PC-9 (cell line): ENCODE results near the gene OR51S1. TPM values are rescaled to one million over a fixed set of nuclear protein-coding genes. Genes with fewer than 3 reads are reported as not detected.

Source experiments
- BruUV-seq: library from RNA; stranded (reverse); fragments of 400-500 nt; replicated peaks from 2 replicates; lab custom pipeline; 2021; lab: Mats Ljungman, UMichigan
- CTCF ChIA-PET: fragments of 300-600 bp; sonication (Branson Sonifier 250); formaldehyde crosslinking; loops from one replicate; lab custom pipeline; 2022; ENCODE audit warnings: antibody characterized with exemption; lab: Charles Lee
- POLR2A ChIA-PET: fragments of 300-600 bp; sonication (Branson Sonifier 250); formaldehyde crosslinking; loops from one replicate; lab custom pipeline; 2022; ENCODE audit warnings: antibody characterized with exemption; ENCODE audit not compliant: unreplicated experiment; lab: Charles Lee
- DNase-seq, 2 experiments: peaks; one replicate each; pipeline versions ENCODE4 v3.0.0 to v3.0.0-alpha.2; 2015 to 2022; ENCODE audit warnings: mixed read lengths in 1 of 2
- H2AFZ ChIP-seq: fragments of 200-600 bp; sonication (generic); 2 replicates; pipeline ENCODE4 v1.8.1; 2017; ENCODE audit warnings: antibody characterized with exemption
- H3F3A ChIP-seq: fragments of 200-600 bp; sonication (generic); 2 replicates; pipeline ENCODE4 v1.8.1; 2017; ENCODE audit warnings: antibody characterized with exemption, mild to moderate bottlenecking, low read depth; ENCODE audit not compliant: insufficient read depth
- H3K27ac ChIP-seq: fragments of 200-600 bp; sonication (generic); 2 replicates; pipeline ENCODE4 v1.6.1; 2016; ENCODE audit warnings: mixed run types
- H3K27me3 ChIP-seq: fragments of 200-600 bp; sonication (generic); 2 replicates; pipeline ENCODE4 v1.6.1; 2016; ENCODE audit warnings: low read depth, mixed run types; ENCODE audit not compliant: insufficient read depth
- H3K36me3 ChIP-seq: fragments of 200-600 bp; sonication (generic); 2 replicates; pipeline ENCODE4 v1.6.1; 2016; ENCODE audit warnings: low read depth, mixed run types
- H3K4me1 ChIP-seq: fragments of 200-600 bp; sonication (generic); replicated peaks from 2 replicates; pipeline ENCODE4 v1.6.1; 2016; ENCODE audit warnings: mixed run types; ENCODE audit not compliant: insufficient read depth
- H3K4me2 ChIP-seq: fragments of 200-600 bp; sonication (generic); 2 replicates; pipeline ENCODE4 v1.6.1; 2017; ENCODE audit warnings: mixed run types
- H3K4me3 ChIP-seq: fragments of 200-600 bp; sonication (generic); 2 replicates; pipeline ENCODE4 v1.6.1; 2016; ENCODE audit warnings: mixed run types
- H3K79me2 ChIP-seq: fragments of 200-600 bp; sonication (generic); 2 replicates; pipeline ENCODE4 v1.6.1; 2017; ENCODE audit warnings: low read depth, mixed run types
- H3K9me2 ChIP-seq: fragments of 200-600 bp; sonication (generic); 2 replicates; pipeline ENCODE4 v1.8.1; 2017; ENCODE audit warnings: mild to moderate bottlenecking; ENCODE audit not compliant: insufficient read depth
- H3K9me3 ChIP-seq: fragments of 200-600 bp; sonication (generic); 2 replicates; pipeline ENCODE4 v1.8.1; 2016; ENCODE audit warnings: low read depth; ENCODE audit not compliant: insufficient read depth
- H4K20me1 ChIP-seq: fragments of 200-600 bp; sonication (generic); 2 replicates; pipeline ENCODE4 v1.8.1; 2017; ENCODE audit not compliant: insufficient read depth
- CTCF ChIP-seq: fragments of 200-600 bp; sonication (generic); conservative IDR thresholded peaks from 2 replicates; pipeline ENCODE4 v1.6.1; 2017; ENCODE audit warnings: mixed run types, antibody characterized with exemption, mild to moderate bottlenecking, moderate library complexity
- EZH2 ChIP-seq: fragments of 200-600 bp; sonication (generic); IDR thresholded peaks from 2 replicates; pipeline ENCODE4 v1.8.0; 2017; ENCODE audit warnings: antibody characterized with exemption, low read depth
- intact Hi-C: fragments of 100-400 bp; cut with micrococcal nuclease; formaldehyde crosslinking; loops from one replicate; pipeline ENCODE4 v1.10.0; 2022; ENCODE audit not compliant: unreplicated experiment
- total RNA-seq: library from RNA; stranded (reverse); gene quantifications from 2 replicates; pipeline ENCODE4 v1.2.3, GENCODE V29; 2021

The OR51S1 gene
- total RNA-seq, 1 experiment from 2014 or later, result not detected

- POLR2A ChIA-PET, result no interaction called here
- Histone ChIP-seq H3K79me2 (no peaks in the 10 kb centered on the region), H3K4me2 (no peak overlapping the region), H3K4me3 (no peak overlapping the region), H3K36me3 (no peaks in the 10 kb centered on the region), H3K27ac (no peak overlapping the region), H4K20me1 (no peaks in the 10 kb centered on the region), H3K9me3 (no peaks in the 10 kb centered on the region), H3F3A (no peaks in the 10 kb centered on the region), H3K4me1 (no peaks in the 10 kb centered on the region), H3K9me2 (no peaks in the 10 kb centered on the region), H2AFZ (no peak overlapping the region), H3K27me3 (no peaks in the 10 kb centered on the region)
- CTCF ChIA-PET, result no interaction called here
- DNase-seq, result no peak
- intact Hi-C loops, result no loop called here
- TF ChIP-seq EZH2, result no peak
- TF ChIP-seq CTCF, result no peak
- BruUV-seq, result no TSS peak
Measured at GRCh38 chr11:4851033-4851432, 2.0 kb upstream of the OR51S1 start.

- Histone ChIP-seq H3F3A (no peaks in the 10 kb centered on the region), H2AFZ (no peak overlapping the region), H4K20me1 (no peaks in the 10 kb centered on the region), H3K27me3 (no peaks in the 10 kb centered on the region), H3K4me2 (no peak overlapping the region), H3K9me2 (no peaks in the 10 kb centered on the region), H3K4me3 (no peak overlapping the region), H3K27ac (no peak overlapping the region), H3K9me3 (no peaks in the 10 kb centered on the region), H3K36me3 (no peaks in the 10 kb centered on the region), H3K79me2 (no peaks in the 10 kb centered on the region), H3K4me1 (no peaks in the 10 kb centered on the region)
- intact Hi-C loops, result no loop called here
- ChIA-PET POLR2A (no interaction called here), CTCF (no interaction called here)
- no peak for DNase-seq
- TF ChIP-seq CTCF (no peak), EZH2 (no peak)
- BruUV-seq, result no TSS peak
Measured at GRCh38 chr11:4839851-4840549, 9.0 kb downstream of the OR51S1 start.

GRCh38 chr11:4830909-4831308, 18.1 kb downstream of the OR51S1 start:
- Histone ChIP-seq H3F3A (no peaks in the 10 kb centered on the region), H3K9me2 (no peaks in the 10 kb centered on the region), H3K4me2 (no peak overlapping the region), H3K79me2 (no peaks in the 10 kb centered on the region), H2AFZ (no peak overlapping the region), H3K9me3 (no peaks in the 10 kb centered on the region), H4K20me1 (no peaks in the 10 kb centered on the region), H3K27me3 (no peaks in the 10 kb centered on the region), H3K27ac (no peak overlapping the region), H3K4me1 (no peaks in the 10 kb centered on the region), H3K36me3 (no peaks in the 10 kb centered on the region), H3K4me3 (no peak overlapping the region)
- no peak for DNase-seq
- no TSS peak for BruUV-seq
- CTCF ChIA-PET, result no interaction called here
- TF ChIP-seq EZH2, result no peak
- no peak for TF ChIP-seq CTCF
- intact Hi-C loops, result no loop called here
- POLR2A ChIA-PET, result no interaction called here
